ENCODE results near the gene S100A10.

Gene S100A10

DNA sequence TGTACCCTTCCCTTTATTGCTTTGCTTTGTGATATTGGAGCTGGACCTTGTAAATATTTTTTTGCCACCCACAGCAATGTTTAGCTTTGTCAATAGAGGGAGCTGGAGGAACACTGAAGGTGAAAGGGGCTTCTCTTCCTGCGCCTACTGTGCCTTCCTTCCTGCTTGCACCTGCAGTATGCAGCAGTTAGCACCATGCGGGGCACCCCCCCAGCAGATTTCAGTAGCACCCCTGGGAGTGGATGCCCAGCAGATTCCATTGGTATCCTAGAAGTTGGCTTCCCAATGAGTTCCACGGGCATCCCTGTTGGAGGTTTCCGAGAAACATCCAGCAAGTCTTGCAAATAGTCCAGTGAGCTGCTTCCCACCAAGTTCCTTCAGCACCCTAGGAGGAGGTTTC, 25.6 kb downstream of the S100A10 start:
- peaks cover 10% of the 10 kb centered on the region for H3K4me1 ChIP-seq (ENCODE audit: low read depth, poor library complexity, severe bottlenecking)
- no peaks in the 10 kb centered on the region for H3K79me2 ChIP-seq (ENCODE audit: insufficient read depth, low read depth)
- H2AFZ ChIP-seq (ENCODE audit: low read depth), result peak overlapping the region; percentile 48
- H3K27me3 ChIP-seq (ENCODE audit: insufficient read depth, low read depth), result no peaks in the 10 kb centered on the region
- H3K36me3 ChIP-seq (ENCODE audit: insufficient read depth), result no peaks in the 10 kb centered on the region
- no peaks in the 10 kb centered on the region for H4K20me1 ChIP-seq (ENCODE audit: insufficient read depth)
- H3K4me3 ChIP-seq (IDR thresholded peaks at IDR 0.05; ENCODE audit: insufficient read depth, low read depth, low read length), result no peak overlapping the region
- H3K4me2 ChIP-seq, result peak overlapping the region; percentile 5; the same call in 1 of the 2 replicates
- H3K9ac ChIP-seq, result no peak overlapping the region
- TF ChIP-seq, protein P1, sequence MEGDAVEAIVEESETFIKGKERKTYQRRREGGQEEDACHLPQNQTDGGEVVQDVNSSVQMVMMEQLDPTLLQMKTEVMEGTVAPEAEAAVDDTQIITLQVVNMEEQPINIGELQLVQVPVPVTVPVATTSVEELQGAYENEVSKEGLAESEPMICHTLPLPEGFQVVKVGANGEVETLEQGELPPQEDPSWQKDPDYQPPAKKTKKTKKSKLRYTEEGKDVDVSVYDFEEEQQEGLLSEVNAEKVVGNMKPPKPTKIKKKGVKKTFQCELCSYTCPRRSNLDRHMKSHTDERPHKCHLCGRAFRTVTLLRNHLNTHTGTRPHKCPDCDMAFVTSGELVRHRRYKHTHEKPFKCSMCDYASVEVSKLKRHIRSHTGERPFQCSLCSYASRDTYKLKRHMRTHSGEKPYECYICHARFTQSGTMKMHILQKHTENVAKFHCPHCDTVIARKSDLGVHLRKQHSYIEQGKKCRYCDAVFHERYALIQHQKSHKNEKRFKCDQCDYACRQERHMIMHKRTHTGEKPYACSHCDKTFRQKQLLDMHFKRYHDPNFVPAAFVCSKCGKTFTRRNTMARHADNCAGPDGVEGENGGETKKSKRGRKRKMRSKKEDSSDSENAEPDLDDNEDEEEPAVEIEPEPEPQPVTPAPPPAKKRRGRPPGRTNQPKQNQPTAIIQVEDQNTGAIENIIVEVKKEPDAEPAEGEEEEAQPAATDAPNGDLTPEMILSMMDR (conservative IDR thresholded peaks at IDR 0.05; ENCODE audit: low read depth, low read length), result peak; percentile 97
- no peak overlapping the region for H3K27ac ChIP-seq

DNA sequence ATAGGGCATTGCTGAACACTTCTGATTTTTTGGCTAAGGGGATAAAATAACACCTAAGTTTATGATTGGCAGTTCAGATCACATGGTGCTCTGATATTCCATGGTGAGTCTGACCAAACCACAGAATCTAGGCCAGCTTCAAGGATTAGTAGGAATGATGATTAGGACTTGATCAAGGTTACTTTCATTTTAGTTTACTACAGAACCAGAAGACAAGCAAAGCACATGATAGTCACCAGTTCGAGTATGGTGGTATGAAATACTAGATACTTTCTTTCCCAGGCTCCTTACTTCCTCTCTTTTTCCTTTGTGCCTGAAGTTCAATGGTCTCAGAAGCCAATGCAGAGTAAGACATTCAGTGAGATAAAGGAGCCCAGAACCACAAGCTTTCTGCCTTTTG, 26.6 kb downstream of the S100A10 start:
- no peak overlapping the region for H3K4me2 ChIP-seq
- no peak overlapping the region for H3K27ac ChIP-seq
- no peaks in the 10 kb centered on the region for H3K79me2 ChIP-seq (ENCODE audit: insufficient read depth, low read depth)
- no peak overlapping the region for H3K4me3 ChIP-seq (IDR thresholded peaks at IDR 0.05; ENCODE audit: insufficient read depth, low read depth, low read length)
- TF ChIP-seq, protein P1 (conservative IDR thresholded peaks at IDR 0.05; ENCODE audit: low read depth, low read length), result no peak
- 0 out of 2 replicates have a peak overlapping the region, but pooled peaks have one; percentile 0 for H2AFZ ChIP-seq (ENCODE audit: low read depth)
- H4K20me1 ChIP-seq (ENCODE audit: insufficient read depth), result no peaks in the 10 kb centered on the region
- no peak overlapping the region for H3K9ac ChIP-seq
- no peaks in the 10 kb centered on the region for H3K27me3 ChIP-seq (ENCODE audit: insufficient read depth, low read depth)
- H3K4me1 ChIP-seq (ENCODE audit: low read depth, poor library complexity, severe bottlenecking), result peaks cover 8% of the 10 kb centered on the region
- H3K36me3 ChIP-seq (ENCODE audit: insufficient read depth), result no peaks in the 10 kb centered on the region

- Histone ChIP-seq H3K27ac (no peak overlapping the region), H3K27me3 (ENCODE audit: insufficient read depth, low read depth) (no peaks in the 10 kb centered on the region), H3K4me2 (no peak overlapping the region), H3K9ac (no peak overlapping the region), H3K79me2 (ENCODE audit: insufficient read depth, low read depth) (no peaks in the 10 kb centered on the region), H3K4me1 (ENCODE audit: low read depth, poor library complexity, severe bottlenecking) (peaks cover 8% of the 10 kb centered on the region), H3K36me3 (ENCODE audit: insufficient read depth) (no peaks in the 10 kb centered on the region), H2AFZ (ENCODE audit: low read depth) (no peak overlapping the region), H3K4me3 (IDR thresholded peaks at IDR 0.05; ENCODE audit: insufficient read depth, low read depth, low read length) (no peak overlapping the region), H4K20me1 (ENCODE audit: insufficient read depth) (no peaks in the 10 kb centered on the region)
- TF ChIP-seq, protein P1 (conservative IDR thresholded peaks at IDR 0.05; ENCODE audit: low read depth, low read length), result no peak
These were observed 27.6 kb downstream of the S100A10 start for GRCh38 chr1:151966061-151966460.

DNA sequence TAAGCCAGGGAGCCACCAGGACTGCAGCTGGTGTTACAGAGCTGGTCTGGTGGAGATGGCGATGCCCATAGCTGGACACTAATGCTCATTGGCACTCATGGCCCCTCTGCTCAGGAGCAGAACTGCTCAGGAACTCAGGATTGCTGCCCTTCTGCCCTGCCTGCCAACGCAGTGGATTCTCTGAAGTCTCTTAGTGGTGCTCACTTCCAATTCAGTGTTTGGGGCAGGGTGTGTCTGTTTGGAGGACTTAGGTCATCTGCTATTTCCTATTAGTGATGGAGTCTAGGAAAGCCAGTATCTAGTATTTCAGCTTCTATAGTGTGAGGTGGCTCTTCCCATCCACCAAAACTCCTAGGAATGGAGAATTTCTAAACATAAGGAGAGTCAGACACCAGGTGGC, 29.1 kb downstream of the S100A10 start:
- H3K27ac ChIP-seq, result no peak overlapping the region
- no peaks in the 10 kb centered on the region for H4K20me1 ChIP-seq (ENCODE audit: insufficient read depth)
- peaks cover 8% of the 10 kb centered on the region for H3K4me1 ChIP-seq (ENCODE audit: low read depth, poor library complexity, severe bottlenecking)
- no peaks in the 10 kb centered on the region for H3K27me3 ChIP-seq (ENCODE audit: insufficient read depth, low read depth)
- TF ChIP-seq, protein P1 (conservative IDR thresholded peaks at IDR 0.05; ENCODE audit: low read depth, low read length), result no peak
- no peaks in the 10 kb centered on the region for H3K79me2 ChIP-seq (ENCODE audit: insufficient read depth, low read depth)
- H3K4me3 ChIP-seq (IDR thresholded peaks at IDR 0.05; ENCODE audit: insufficient read depth, low read depth, low read length), result no peak overlapping the region
- no peak overlapping the region for H2AFZ ChIP-seq (ENCODE audit: low read depth)
- H3K36me3 ChIP-seq (ENCODE audit: insufficient read depth), result no peaks in the 10 kb centered on the region
- no peak overlapping the region for H3K9ac ChIP-seq
- no peak overlapping the region for H3K4me2 ChIP-seq

All from KMS-11 (cell line).